Peyer's patch (tissue), 4 donors: ENCODE data around the gene DDC.

Experiments used
- CTCF ChIP-seq, 6 experiments: fragments of 450-650 bp in 4 of 6; fragments of 200-600 bp in 2 of 6; sonication (generic) in 1 of 6; IDR thresholded peaks; one replicate each; pipeline ENCODE4 v1.5.1; 2017 to 2019; ENCODE audit warnings: antibody characterized with exemption in 6 of 6, mild to moderate bottlenecking in 3 of 6, moderate library complexity in 1 of 6
- POLR2A ChIP-seq, 2 donors: fragments of 450-650 bp; IDR thresholded peaks; one replicate each; pipeline ENCODE4 v1.5.1; 2017; ENCODE audit warnings: antibody characterized with exemption in 2 of 2, mild to moderate bottlenecking in 2 of 2, moderate library complexity in 2 of 2

DNA sequence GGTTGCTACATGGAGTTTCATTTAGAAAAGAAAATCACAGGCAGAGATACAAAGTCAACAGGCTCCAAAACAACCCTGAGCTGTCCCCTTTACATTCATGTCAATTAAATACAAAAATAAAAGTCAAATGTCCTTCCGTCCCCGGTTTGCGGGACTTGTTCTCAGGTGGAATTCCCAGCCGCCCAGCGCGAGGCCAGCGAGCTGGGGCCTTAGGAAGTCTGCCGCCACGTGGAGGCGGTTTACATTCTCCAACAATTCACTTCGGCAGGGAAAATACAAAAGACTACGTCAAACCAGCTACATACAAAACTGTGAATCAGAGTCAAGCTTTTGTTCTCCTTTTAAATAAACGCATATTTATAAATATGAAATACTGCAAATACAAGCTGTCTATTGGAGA, 25.3 kb upstream of the DDC start:
- TF ChIP-seq POLR2A (IDR thresholded peaks at IDR 0.05) = no peak
- TF ChIP-seq CTCF (IDR thresholded peaks at IDR 0.05) = no peak
